HG03135 (cell line): ENCODE data around the gene AXIN2.

Experiments
- ATAC-seq: cut with Tn5 transposase; IDR thresholded peaks from one replicate; pipeline ENCODE4 v1.9.1; 2021; ENCODE audit warnings: mild to moderate bottlenecking, moderate library complexity; ENCODE audit not compliant: unreplicated experiment

The AXIN2 gene

GRCh38 chr17:65561452-65562205, at the start of gene AXIN2:
TSS of gene AXIN2 (minus strand) at chr17:65561648. CDS start at chr17:65558620, 3,028 bp downstream.
- ATAC-seq, result peak; percentile 84

- ATAC-seq, result no peak
These were observed 48.3 kb upstream of the AXIN2 start for GRCh38 chr17:65609749-65610148.

GRCh38 chr17:65609286-65609685, 47.8 kb upstream of the AXIN2 start:
- no peak for ATAC-seq

GRCh38 chr17:65604070-65604469, 42.6 kb upstream of the AXIN2 start:
- ATAC-seq, result no peak

GRCh38 chr17:65601881-65602280, 40.4 kb upstream of the AXIN2 start:
- ATAC-seq, result no peak

GRCh38 chr17:65601145-65601544, 39.7 kb upstream of the AXIN2 start:
- no peak for ATAC-seq

- no peak for ATAC-seq
These were observed 39.1 kb upstream of the AXIN2 start for GRCh38 chr17:65600518-65600917.

- no peak for ATAC-seq
These were observed 38.2 kb upstream of the AXIN2 start for GRCh38 chr17:65599650-65600049.

- no peak for ATAC-seq
These were observed 37.3 kb upstream of the AXIN2 start for GRCh38 chr17:65598746-65599145.

- no peak for ATAC-seq
These were observed 33.7 kb upstream of the AXIN2 start for GRCh38 chr17:65595071-65595656.

- no peak for ATAC-seq
These were observed 32.7 kb upstream of the AXIN2 start for GRCh38 chr17:65593855-65594845.

GRCh38 chr17:65593092-65593854, 31.8 kb upstream of the AXIN2 start:
- no peak for ATAC-seq

GRCh38 chr17:65592125-65592965, 30.9 kb upstream of the AXIN2 start:
- no peak for ATAC-seq

- no peak for ATAC-seq
These were observed 27.9 kb upstream of the AXIN2 start for GRCh38 chr17:65589321-65589720.

GRCh38 chr17:65588181-65588808, 26.8 kb upstream of the AXIN2 start:
- no peak for ATAC-seq

GRCh38 chr17:65587534-65588180, 26.2 kb upstream of the AXIN2 start:
- no peak for ATAC-seq

GRCh38 chr17:65586899-65587298, 25.5 kb upstream of the AXIN2 start:
- ATAC-seq, result no peak

- ATAC-seq, result no peak
These were observed 23.4 kb upstream of the AXIN2 start for GRCh38 chr17:65584604-65585521.
